HuH-7 (cell line): ENCODE data around the gene CELA3A.
"Not testable (repeated sequence)": the region's sequence is repeated elsewhere in the genome, so short reads cannot be mapped to it uniquely, and the experiment has no call there.

Experiments
- DNase-seq: peaks from one replicate; pipeline ENCODE4 v3.0.0; 2011; ENCODE audit warnings: low spot score

Gene CELA3A

DNA sequence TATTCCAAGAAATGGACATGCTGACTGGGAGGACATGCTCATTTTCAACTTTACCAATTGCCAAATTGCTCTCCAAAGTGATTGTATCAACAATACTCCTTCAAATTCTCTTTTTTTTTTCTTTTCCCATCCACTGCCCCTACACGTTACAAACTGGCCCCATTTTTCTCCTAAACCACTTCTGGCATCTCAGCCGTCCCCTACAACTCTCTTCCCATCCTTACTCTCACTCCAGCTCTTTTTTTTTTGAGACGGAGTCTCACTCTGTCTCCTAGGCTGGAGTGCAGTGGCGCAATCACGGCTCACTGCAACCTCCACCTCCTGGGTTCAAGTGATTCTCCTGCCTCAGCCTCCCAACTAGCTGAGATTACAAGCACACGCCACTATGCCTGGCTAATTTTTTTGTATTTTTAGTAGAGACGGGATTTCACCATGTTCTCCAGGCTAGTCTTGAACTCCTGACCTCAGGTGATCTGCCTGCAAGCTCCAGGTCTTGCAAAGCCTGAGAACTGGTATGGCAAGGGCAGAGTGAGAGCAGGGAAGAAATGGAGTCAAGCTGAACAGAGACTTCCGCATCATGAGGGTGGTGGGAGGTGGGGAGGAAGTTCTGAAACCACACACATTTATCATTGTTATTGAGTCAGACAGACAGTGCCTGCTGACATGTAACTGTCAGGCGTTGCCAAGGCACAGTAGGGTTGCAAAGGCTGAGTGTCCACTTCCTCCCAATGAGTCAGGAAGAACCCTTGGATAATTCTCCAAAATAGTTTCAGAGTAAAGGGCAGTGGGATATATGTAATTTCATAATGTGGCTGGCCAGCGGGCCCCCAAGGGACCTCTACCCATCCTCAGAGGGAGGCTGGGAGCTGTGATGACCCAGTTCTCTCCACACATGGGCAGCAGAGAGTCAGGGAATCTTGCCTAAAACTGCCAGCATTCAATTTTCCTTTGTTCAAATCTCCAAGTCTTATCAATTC lies 17.4 kb downstream of the CELA3A start:
- DNase-seq: no peak

DNA sequence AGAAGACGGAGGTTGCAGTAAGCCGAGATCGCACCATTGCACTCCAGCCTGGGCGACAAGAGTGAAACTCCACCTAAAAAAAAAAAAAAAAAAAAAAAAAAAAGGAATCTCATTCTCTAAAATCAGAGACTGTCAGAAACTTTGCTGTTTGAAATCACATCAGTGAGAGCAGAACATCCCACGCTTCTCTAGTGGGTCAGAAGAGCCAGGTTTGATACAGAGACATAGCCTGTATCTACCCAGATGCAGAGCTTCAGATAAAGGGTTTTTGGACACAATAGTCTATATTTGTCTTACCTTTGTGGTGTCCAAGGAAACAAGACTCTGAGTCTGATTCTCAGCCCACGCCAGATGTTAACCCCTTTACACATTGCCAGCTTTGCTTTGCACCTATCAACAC lies 19.6 kb downstream of the CELA3A start:
- DNase-seq: no peak

GRCh38 chr1:22024485-22025367 lies 23.3 kb downstream of the CELA3A start:
- peak; percentile 33 for DNase-seq

DNA sequence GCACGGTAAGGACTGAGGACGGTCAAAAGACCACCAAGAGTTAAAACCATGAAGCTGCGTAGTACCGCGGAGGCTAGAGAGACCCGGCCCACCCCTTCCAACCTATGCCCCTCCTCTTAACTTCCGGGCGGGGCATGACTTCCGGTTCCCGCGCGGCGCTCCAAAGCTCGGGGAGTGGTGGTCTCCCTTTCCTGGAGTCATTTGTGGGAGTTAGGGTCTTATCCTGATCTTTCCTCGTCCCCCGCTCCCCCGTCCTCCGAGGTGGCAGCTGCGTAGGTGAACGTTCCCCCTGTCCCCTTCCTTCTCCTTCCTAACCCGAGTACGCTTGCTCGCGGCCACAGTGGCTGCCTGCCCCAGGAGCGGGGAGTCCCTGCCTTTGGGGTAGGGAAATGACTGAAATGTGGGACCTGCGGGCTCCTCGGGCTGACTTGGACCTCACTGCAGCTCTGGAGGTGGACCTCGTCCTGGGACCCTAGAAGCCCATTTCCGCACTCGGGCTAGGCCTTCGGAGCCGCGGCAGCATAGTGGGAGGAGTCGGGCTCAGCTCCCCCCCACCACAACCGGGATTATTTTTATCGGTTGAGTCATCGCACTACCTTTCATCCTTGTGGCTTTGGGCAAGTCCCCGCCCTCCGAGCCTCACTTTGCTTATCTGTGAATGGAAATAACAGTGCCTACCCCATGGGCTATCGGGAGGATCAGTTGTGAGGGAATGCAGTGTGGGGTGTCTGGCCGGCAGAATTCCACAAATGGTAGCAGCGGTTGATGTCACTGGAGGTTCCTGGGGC lies 24.1 kb downstream of the CELA3A start:
- DNase-seq: peak; percentile 63

GRCh38 chr1:22026924-22027289 lies 25.4 kb downstream of the CELA3A start:
- DNase-seq: no peak

DNA sequence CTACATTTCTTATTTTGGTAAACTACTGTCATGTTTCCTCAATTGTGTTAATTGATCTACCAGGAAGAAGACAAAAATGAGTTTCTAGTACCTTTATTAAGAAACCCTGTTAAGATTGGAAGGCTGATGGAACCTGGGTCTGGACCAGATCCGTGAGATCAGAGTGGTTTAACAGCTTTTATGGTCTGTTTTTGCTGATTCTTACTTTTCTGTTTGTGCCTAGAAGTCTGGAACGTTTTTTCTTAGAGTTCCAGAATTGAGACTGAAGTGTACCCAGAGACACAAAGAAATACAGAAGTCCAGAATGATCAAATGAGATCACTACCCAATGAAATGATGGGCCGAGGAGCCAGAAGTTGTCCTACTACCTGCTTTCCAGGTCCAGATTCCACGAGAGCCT lies 28.6 kb downstream of the CELA3A start:
- no peak for DNase-seq

DNA sequence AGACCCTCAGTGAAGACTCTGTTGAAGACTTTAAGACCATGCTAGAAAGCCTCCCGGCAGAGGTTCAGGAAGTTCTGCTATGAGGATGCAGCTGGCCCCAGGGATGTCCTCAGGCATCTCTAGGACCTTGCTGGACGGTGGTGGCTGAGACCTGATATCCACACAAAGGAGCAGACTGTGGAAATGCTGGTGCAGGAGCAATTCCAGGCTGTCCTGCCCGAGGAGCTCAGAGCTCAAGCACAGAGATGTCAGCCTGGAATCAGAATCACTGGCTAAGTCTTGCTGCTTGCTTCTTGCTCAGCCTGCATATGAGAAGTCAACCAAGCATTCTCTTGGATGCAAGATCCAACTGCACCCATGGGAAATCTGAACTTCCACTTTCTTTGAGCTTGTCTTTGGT lies 29.0 kb downstream of the CELA3A start:
- no peak for DNase-seq

DNA sequence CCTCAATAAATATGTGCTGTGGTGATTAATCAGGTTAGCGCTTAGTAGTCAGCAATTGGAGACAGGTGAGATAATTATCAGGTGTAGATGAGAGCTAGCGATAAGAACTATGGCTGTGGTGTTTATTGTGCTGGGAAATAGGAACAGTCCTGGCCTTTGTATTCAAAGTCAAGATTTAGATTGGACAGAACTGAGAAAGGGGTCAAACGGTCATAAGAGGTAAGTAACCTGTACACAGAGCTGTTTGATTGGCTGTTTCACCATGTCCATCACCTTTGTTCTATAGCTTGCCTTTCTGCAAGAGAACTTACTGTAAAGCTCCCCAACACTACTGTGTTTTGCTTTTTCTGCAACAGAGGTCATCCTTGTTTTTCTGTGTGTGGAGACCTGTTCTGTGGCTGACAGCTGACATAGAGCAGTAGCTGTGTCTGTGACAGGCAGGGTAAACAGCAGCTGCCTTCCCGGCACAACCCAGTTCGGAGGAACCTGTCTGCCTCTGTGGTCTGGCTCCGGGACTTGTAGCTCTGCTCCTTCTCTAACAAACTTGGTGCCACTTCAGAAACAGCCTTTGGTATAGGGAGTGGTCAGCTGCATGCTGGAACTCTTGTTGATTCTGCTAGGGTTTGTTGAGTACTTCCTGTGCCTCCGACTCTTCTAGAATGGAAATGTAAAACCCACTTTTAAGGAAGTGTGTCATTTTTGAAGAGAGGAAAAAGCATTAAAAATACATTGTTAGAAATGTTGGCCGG lies 29.9 kb downstream of the CELA3A start:
- DNase-seq: no peak

DNA sequence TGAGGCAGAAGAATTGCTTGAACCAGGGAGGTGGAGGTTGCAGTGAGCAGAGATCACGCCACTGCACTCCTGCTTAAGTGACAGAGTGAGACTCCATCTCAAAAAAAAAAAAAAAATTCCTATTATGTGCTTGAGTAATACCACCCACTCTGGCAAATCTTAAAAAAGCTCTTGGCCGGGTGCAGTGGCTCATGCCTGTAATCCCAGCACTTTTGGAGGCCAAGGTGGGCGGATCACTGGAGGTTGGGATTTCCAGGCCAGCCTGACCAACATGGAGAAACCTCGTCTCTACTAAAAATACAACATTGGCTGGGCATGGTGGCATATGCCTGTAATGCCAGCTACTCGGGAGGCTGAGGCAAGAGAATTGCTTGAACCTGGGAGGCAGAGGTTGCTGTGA lies 33.4 kb downstream of the CELA3A start:
- DNase-seq: not testable (repeated sequence)

- no peak for DNase-seq
Measured at GRCh38 chr1:22037520-22037919, 36.1 kb downstream of the CELA3A start.

GRCh38 chr1:22038036-22038435 lies 36.6 kb downstream of the CELA3A start:
- no peak for DNase-seq

DNA sequence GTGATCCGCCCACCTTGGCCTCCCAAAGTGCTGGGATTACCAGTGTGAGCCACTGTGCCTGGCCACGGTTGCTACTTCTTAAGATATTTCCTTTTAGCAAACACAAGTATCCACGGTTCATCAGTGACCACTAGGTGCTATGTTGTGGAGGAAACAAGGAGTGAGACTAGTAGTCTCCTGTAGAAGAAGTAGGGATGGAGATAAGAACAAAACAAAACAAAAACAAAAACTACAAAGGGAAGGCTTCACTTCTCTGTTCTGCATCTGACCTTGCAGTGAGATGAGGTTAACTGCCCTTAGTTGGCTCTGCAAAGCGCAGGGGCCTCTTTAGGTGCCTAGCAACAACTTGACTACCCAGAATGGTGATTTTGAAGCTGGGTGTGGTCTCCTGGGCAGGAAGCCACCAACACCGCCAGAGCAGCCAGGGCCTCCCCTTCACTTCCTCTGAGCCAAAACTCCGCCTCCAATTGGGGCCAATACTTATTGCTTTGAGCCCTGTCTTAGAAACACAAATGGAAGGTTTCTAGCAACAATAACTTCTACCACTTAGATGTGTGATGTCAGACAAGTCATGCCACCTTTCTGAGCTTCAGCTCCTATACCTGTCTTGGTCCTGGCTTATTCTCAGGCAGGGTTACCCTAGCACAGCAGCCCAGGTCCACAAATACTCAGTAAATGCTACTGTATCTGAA lies 38.3 kb downstream of the CELA3A start:
- no peak for DNase-seq

DNA sequence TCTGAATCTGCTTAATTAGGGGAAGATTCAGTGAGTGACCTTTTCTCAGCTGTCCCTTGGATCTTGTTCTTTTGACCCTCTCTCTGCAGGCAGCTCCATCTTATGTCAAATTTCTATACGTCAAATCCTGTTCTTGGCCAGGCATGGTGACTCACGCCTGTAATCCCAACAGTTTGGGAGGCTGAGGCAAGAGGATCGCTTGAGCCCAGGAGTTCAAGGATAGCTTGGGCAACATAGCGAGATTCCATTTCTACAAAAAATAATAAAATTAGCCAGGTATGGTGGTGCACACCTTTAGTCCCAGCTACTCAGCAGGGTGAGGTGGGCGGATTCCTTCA lies 38.8 kb downstream of the CELA3A start:
- no peak for DNase-seq

- DNase-seq: no peak
Measured at GRCh38 chr1:22041505-22041904, 40.0 kb downstream of the CELA3A start.

DNA sequence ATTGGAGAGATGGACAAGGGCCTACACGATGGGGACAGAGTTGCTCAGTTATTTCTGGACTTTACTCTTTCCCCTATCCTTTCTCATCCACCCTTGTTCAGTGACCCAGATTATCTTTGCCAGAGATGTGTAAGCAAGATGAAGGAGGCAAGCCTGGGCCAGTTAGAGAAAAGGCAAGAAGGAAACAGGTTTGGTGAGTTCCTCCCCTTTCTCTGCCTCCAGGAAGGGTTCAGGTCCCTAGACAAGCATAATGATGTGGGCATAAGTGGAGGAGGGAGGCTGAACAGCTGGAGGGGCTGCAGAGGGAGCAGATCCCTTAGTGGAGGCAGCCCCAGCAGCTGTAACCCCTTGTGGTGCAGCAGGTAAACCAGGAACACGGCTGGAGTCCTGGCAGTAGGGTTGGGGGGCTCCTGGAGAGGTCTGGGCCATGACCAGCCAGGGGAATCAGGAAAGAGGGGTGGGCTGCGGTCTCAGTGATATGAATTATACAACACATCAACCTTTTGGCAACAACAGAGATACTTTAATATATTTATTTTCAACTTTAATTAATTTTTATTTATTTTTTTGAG lies 41.8 kb downstream of the CELA3A start:
- DNase-seq: no peak

DNA sequence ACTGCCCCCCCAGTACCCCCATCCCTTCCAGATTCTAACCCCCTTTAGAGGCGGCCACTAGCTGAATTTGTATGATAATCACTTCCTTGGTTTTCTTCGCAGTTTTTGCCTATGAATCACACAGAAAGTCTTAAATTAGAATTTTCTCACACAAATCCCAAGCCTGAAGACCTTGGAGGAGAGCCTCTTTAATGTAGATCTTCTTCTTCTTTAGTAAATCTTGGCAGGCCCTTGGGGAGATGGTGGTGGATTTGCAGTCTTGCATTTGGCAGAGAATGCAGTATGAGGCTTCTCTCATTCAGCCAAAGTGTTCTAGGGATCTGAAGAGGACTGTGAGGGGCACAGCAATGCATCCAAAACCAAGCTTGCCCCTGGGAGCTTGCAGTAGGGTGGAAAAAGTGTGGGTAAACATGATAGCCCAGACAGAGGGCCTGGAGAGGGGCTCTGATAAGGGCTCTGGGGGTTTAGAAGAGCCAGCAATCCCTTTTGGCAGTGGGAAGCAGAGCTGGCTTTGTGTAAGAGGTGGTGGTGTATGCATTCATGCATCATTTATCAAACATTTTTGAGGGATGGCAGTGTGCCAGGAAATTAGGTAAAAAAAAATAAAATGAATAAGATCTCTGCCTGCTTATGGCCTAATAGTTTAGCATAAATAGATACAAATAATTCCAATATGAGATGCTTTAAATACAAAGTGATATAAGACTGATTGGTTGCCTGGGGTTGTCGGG lies 43.4 kb downstream of the CELA3A start:
- no peak for DNase-seq

DNA sequence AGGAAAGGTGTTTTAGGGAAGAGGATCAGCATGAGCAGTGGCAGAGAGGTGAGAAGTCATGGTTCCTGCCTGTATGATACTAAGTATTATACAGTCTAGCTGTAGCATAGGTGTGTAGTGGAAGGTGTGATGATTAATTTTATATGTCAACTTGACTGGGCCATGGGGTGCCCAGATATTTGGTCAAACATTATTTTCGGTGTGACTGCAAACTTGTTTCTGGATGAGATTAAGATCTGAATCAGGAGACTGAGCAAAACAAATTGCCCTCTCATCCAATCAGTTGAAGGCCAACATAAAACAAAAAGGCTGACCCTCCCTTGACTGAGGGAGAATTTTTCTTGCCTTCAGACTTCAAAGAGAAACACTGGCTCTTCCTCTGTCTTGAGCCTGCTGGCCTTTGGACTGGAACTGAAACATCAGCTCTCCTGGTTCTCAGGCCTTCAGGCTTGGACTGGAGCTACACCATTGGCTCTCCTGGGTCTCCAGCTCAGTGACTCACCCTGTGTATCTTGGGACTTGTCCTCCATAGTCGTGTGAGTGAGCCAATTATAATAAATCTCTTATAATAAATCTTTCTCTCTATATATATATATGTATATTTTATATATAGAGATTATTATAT lies 44.3 kb downstream of the CELA3A start:
- no peak for DNase-seq

- peak; percentile 37 for DNase-seq
Measured at GRCh38 chr1:22048351-22049192, 47.1 kb downstream of the CELA3A start.
